A549 (cell line): Measurements from ENCODE around the gene YWHAB. TPM values are rescaled to one million over a fixed set of nuclear protein-coding genes. Genes with fewer than 3 reads are reported as not detected.

Experiments
- ATAC-seq, 2 experiments: fragments of 200-7000 bp in 1 of 2; fragments of >200 bp in 1 of 2; cut with Nextera tagmentation in 1 of 2; cut with Tn5 transposase in 1 of 2; 3 replicates each; pipeline versions ENCODE4 v1.8.0 to v1.9.1; 2018 to 2020; ENCODE audit warnings: mild to moderate bottlenecking in 1 of 2, moderate library complexity in 1 of 2
- CTCF ChIA-PET: fragments of 300-600 bp; sonication (Branson Sonifier 250); formaldehyde crosslinking; extraction: SDS; loops from one replicate; lab custom pipeline; 2021; ENCODE audit warnings: antibody characterized with exemption, inconsistent platforms; lab: Yijun Ruan, JAX
- POLR2A ChIA-PET: fragments of 350-600 bp; formaldehyde crosslinking; extraction: SDS; loops from one replicate; lab custom pipeline; 2021; ENCODE audit warnings: antibody characterized with exemption, inconsistent platforms; lab: Yijun Ruan, JAX
- DNase-seq, 2 experiments: peaks; one replicate each; pipeline versions ENCODE4 v3.0.0 to v3.0.0-alpha.2; 2011 to 2016; ENCODE audit warnings: low read depth in 1 of 2, low spot score in 1 of 2
- FAIRE-seq: peaks from 2 replicates; lab custom pipeline; 2011; peaks lifted over from hg19 to GRCh38; lab: Jason Lieb, UNC
- H3K27ac ChIP-seq, 2 experiments: fragments of >200 bp; sonication (Bioruptor Twin); formaldehyde crosslinking; 3 replicates each; pipeline ENCODE4 v1.5.1; 2016 to 2017
- H3K4me1 ChIP-seq: fragments of >200 bp; sonication (Bioruptor Twin); formaldehyde crosslinking; 3 replicates; pipeline ENCODE4 v1.6.1; 2016
- H3K4me2 ChIP-seq: fragments of >200 bp; sonication (Bioruptor Twin); formaldehyde crosslinking; 3 replicates; pipeline ENCODE4 v1.6.1; 2016
- H3K4me3 ChIP-seq: fragments of >200 bp; sonication (Bioruptor Twin); formaldehyde crosslinking; 3 replicates; pipeline ENCODE4 v1.5.1; 2016
- H3K9me3 ChIP-seq: fragments of >200 bp; sonication (Bioruptor Twin); formaldehyde crosslinking; 3 replicates; pipeline ENCODE4 v1.6.1; 2016
- BHLHE40 ChIP-seq: IDR thresholded peaks from 2 replicates; pipeline ENCODE4 v1.6.1; 2012; ENCODE audit warnings: low read depth, low read length, inconsistent platforms
- CEBPB ChIP-seq, 2 experiments: fragments of >200 bp in 1 of 2; sonication (Bioruptor Twin) in 1 of 2; formaldehyde crosslinking in 1 of 2; IDR thresholded peaks; 2 replicates each; pipeline ENCODE4 v1.6.1; 2012 to 2016
- CHD2 ChIP-seq: fragments of 150-350 bp; IDR thresholded peaks from 2 replicates; pipeline ENCODE4 v1.6.1; 2014; ENCODE audit warnings: low read length; ENCODE audit not compliant: partially characterized antibody
- EP300 ChIP-seq, 2 experiments: fragments of >200 bp; sonication (Bioruptor Twin); formaldehyde crosslinking; IDR thresholded peaks; 2 replicates in 1 of 2; 3 replicates in 1 of 2; pipeline ENCODE4 v1.6.1; 2016 to 2017
- ESRRA ChIP-seq: fragments of 150-350 bp; IDR thresholded peaks from 2 replicates; pipeline ENCODE4 v1.6.1; 2014; ENCODE audit warnings: mild to moderate bottlenecking, low read length, borderline replicate concordance
- FOSB ChIP-seq: fragments of 250-450 bp; sonication (Bioruptor Pico); IDR thresholded peaks from 2 replicates; pipeline ENCODE4 v1.5.0; 2020; ENCODE audit warnings: mild to moderate bottlenecking, moderate library complexity
- FOSL2 ChIP-seq, 2 experiments: fragments of 450-650 bp in 1 of 2; fragments of >200 bp in 1 of 2; sonication (Bioruptor Twin) in 1 of 2; formaldehyde crosslinking; IDR thresholded peaks; 2 replicates each; pipeline versions ENCODE4 v1.5.0 to v1.6.1; 2016 to 2020; ENCODE audit warnings: mild to moderate bottlenecking in 1 of 2, moderate library complexity in 1 of 2
- FOXS1 ChIP-seq: fragments of 250-450 bp; sonication (Bioruptor Pico); IDR thresholded peaks from 2 replicates; pipeline ENCODE4 v1.5.0; 2020; ENCODE audit warnings: mild to moderate bottlenecking, moderate library complexity
- HEYL ChIP-seq: fragments of 250-450 bp; sonication (Bioruptor Pico); IDR thresholded peaks from 2 replicates; pipeline ENCODE4 v1.8.0; 2021; ENCODE audit warnings: mild to moderate bottlenecking, moderate library complexity
- HOXA7 ChIP-seq: fragments of 250-450 bp; sonication (Bioruptor Pico); IDR thresholded peaks from 2 replicates; pipeline ENCODE4 v1.5.0; 2020; ENCODE audit warnings: mild to moderate bottlenecking, moderate library complexity
- HOXB13 ChIP-seq: fragments of 250-450 bp; sonication (Bioruptor Pico); IDR thresholded peaks from 2 replicates; pipeline ENCODE4 v1.5.0; 2020; ENCODE audit warnings: low read depth, mild to moderate bottlenecking, moderate library complexity
- HOXB5 ChIP-seq: fragments of 250-450 bp; sonication (Bioruptor Pico); IDR thresholded peaks from 2 replicates; pipeline ENCODE4 v1.5.0; 2020; ENCODE audit warnings: mild to moderate bottlenecking, moderate library complexity
- MAFK ChIP-seq: fragments of 450-650 bp; IDR thresholded peaks from 2 replicates; pipeline ENCODE4 v1.6.1; 2014; ENCODE audit not compliant: partially characterized antibody
- PHF8 ChIP-seq: fragments of 200-600 bp; sonication (generic); IDR thresholded peaks from 2 replicates; pipeline ENCODE4 v1.6.1; 2016; ENCODE audit warnings: low read depth, mild to moderate bottlenecking, antibody characterized with exemption, moderate library complexity, borderline replicate concordance
- POLR2A ChIP-seq: IDR thresholded peaks from 2 replicates; pipeline ENCODE4 v1.6.1; 2012; ENCODE audit warnings: mild to moderate bottlenecking, low read length
- RCOR1 ChIP-seq: fragments of 150-350 bp; IDR thresholded peaks from 2 replicates; pipeline ENCODE4 v1.6.1; 2014; ENCODE audit warnings: antibody characterized with exemption, low read length, low read depth
- SMC3 ChIP-seq: fragments of >200 bp; sonication (Bioruptor Twin); formaldehyde crosslinking; IDR thresholded peaks from 3 replicates; pipeline ENCODE4 v1.6.1; 2018; ENCODE audit warnings: inconsistent platforms
- ZFP36 ChIP-seq: fragments of 450-650 bp; IDR thresholded peaks from 2 replicates; pipeline ENCODE4 v1.6.1; 2014; ENCODE audit warnings: borderline replicate concordance; ENCODE audit not compliant: partially characterized antibody
- ZNF302 ChIP-seq: fragments of 250-450 bp; sonication (Bioruptor Pico); IDR thresholded peaks from 2 replicates; pipeline ENCODE4 v1.9.0; 2021; ENCODE audit warnings: inconsistent platforms, mild to moderate bottlenecking, moderate library complexity
- WGBS: methylation state at CpG from one replicate; pipeline ENCODE4 v1.1.6; 2017; ENCODE audit errors: missing lambda C conversion rate; 5-methylcytosine and 5-hydroxymethylcytosine counted together
- polyA plus RNA-seq, 4 experiments: library from polyadenylated mRNA; depleted of rRNA in 3 of 4; stranded (reverse); fragments of >200 nt; fragmentation: RNase III in 1 of 4; extraction: RNeasy Plus Mini Kit Qiagen cat#74134 plus additional on column Dnase treatment in 1 of 4; gene quantifications; 2 replicates in 3 of 4; 3 replicates in 1 of 4; pipeline ENCODE4 v1.2.3, GENCODE V29; 2011 to 2017
- TF ChIP-seq, protein P1 (sequence below): fragments of 450-650 bp; IDR thresholded peaks from 2 replicates; pipeline ENCODE4 v1.6.1; 2014; ENCODE audit warnings: antibody characterized with exemption
- TF ChIP-seq, protein P2 (sequence below): fragments of 250-450 bp; sonication (Bioruptor Pico); IDR thresholded peaks from 2 replicates; pipeline ENCODE4 v1.5.0; 2021; ENCODE audit warnings: mild to moderate bottlenecking, moderate library complexity, borderline replicate concordance

YWHAB gene
- polyA plus RNA-seq, 2 of the 4 experiments (the other 2 are of a cell fraction): 163 to 205 TPM

DNA sequence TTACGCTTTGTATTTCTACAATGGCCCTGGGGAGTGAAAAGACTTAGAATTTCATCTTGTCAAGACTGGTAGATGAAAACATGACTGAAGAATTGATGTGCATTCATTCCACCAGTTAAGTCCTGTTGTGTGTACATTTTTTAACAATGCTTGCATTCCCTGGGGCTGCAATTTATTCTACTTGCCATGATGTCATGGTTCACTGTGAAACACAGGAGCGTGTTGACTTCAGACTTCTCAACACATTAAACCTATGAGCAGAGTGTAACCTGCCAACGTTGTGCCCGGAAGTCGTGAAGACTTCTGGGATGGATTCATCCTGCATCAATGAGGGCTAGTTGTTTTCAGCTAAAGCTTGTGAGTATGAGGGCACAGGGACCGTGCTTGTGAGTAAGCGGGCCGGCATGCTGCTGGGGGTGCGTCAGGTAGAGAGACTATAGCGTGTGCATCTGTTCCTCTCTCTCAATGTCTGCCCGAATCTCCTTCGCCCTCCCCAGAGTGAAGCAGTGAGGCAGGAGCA lies 48.8 kb upstream of the YWHAB start:
- WGBS: 50% methylated on average over 12 of the region's 12 CpGs
- H3K4me3 ChIP-seq: no peak overlapping the region
- H3K27ac ChIP-seq: no peak overlapping the region
- ATAC-seq (no peak), DNase-seq (no peak), FAIRE-seq (no peak)
- ChIA-PET CTCF (interaction anchor here (0.7 to 2.4 kb wide), 6 partner anchors 10 to 152 kb away, joined by 3 to 10 read pairs (median 4); no protein-coding TSS in a partner anchor), POLR2A (no interaction called here)
- peaks cover 17% of the 10 kb centered on the region for H3K9me3 ChIP-seq
- no peak overlapping the region for H3K4me2 ChIP-seq
- TF ChIP-seq FOSB (CRISPR knock-in tag) (no peak), CEBPB (IDR thresholded peaks at IDR 0.05) (no peak), HOXA7 (CRISPR knock-in tag) (no peak), ZFP36 (no peak), HOXB13 (no peak), FOXS1 (CRISPR knock-in tag) (no peak)
- H3K4me1 ChIP-seq: no peaks in the 10 kb centered on the region

DNA sequence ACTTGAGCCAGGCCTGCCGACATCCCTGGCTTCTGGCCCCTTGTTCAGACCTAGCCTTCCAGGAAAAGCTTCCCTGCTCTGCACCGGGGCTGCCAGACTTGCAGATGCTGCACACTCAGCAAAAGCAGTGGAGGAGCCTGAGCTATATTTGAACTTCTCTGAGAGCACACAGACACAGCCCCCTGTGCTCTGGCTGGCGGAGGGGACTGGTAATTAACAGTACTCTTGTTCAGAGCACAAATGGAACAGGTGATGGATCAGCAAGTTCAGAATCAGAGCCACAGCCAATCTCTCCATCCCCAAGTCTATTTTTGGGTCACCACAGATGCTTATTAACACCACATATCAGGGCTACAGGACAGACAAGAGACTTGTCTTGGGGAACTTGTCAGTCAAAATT lies 47.6 kb upstream of the YWHAB start:
- 24% methylated on average over 3 of the region's 3 CpGs for WGBS
- CTCF ChIA-PET: interaction anchor here (1.4 to 2.4 kb wide), 2 partner anchors 24 to 91 kb away, joined by 5 to 10 read pairs; no protein-coding TSS in a partner anchor
- H3K27ac ChIP-seq: no peak overlapping the region
- no peak overlapping the region for H3K4me3 ChIP-seq
- TF ChIP-seq POLR2A (no peak), MAFK (peak; percentile 48)
- TF ChIP-seq, all 56 proteins: peak for 1
- DNase-seq (no peak), ATAC-seq (no peak), FAIRE-seq (no peak)
- POLR2A ChIA-PET: no interaction called here
- Histone ChIP-seq H3K4me1 (no peaks in the 10 kb centered on the region), H3K9me3 (peaks cover 17% of the 10 kb centered on the region), H3K4me2 (no peak overlapping the region)

DNA sequence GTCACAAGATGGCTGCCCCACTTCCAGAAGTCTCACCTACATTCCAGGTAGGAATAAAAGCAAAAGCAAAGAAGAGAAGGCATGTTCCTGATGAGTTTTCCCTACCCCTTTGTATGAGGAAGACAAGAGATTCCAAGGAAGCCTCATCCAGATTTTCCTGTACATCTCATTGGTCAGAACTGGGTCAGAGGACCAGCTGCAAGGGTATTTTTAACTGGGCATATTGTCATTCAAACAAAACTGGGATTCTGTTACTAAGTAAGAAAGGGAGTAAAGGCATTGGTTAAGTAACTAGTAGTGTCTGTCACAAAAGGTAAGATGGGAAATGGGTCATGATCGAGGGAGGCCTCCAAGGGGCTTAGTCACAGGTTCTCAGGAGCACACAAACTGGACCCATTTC lies 47.0 kb upstream of the YWHAB start:
- POLR2A ChIA-PET: no interaction called here
- TF ChIP-seq HOXB5 (CRISPR knock-in tag): no peak
- no peak for TF ChIP-seq ZFP36
- no peak for TF ChIP-seq ESRRA
- no peak for TF ChIP-seq CHD2
- no peak for TF ChIP-seq RCOR1
- TF ChIP-seq HOXA7 (CRISPR knock-in tag): no peak
- TF ChIP-seq EP300 (IDR thresholded peaks at IDR 0.05): no peak
- TF ChIP-seq, protein P1, sequence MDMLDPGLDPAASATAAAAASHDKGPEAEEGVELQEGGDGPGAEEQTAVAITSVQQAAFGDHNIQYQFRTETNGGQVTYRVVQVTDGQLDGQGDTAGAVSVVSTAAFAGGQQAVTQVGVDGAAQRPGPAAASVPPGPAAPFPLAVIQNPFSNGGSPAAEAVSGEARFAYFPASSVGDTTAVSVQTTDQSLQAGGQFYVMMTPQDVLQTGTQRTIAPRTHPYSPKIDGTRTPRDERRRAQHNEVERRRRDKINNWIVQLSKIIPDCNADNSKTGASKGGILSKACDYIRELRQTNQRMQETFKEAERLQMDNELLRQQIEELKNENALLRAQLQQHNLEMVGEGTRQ: no peak
- TF ChIP-seq, protein P2, sequence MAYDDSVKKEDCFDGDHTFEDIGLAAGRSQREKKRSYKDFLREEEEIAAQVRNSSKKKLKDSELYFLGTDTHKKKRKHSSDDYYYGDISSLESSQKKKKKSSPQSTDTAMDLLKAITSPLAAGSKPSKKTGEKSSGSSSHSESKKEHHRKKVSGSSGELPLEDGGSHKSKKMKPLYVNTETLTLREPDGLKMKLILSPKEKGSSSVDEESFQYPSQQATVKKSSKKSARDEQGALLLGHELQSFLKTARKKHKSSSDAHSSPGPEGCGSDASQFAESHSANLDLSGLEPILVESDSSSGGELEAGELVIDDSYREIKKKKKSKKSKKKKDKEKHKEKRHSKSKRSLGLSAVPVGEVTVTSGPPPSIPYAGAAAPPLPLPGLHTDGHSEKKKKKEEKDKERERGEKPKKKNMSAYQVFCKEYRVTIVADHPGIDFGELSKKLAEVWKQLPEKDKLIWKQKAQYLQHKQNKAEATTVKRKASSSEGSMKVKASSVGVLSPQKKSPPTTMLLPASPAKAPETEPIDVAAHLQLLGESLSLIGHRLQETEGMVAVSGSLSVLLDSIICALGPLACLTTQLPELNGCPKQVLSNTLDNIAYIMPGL (CRISPR knock-in tag): no peak
- TF ChIP-seq FOSL2 (IDR thresholded peaks at IDR 0.05): no peak
- TF ChIP-seq FOSL2 (CRISPR knock-in tag; IDR thresholded peaks at IDR 0.05): no peak
- TF ChIP-seq HEYL (CRISPR knock-in tag): no peak
- TF ChIP-seq PHF8: no peak
- TF ChIP-seq ZNF302 (CRISPR knock-in tag): no peak
- no peak for TF ChIP-seq BHLHE40
- no peak for TF ChIP-seq SMC3
- TF ChIP-seq, all 56 proteins: peak for 0
- H3K9me3 ChIP-seq: peaks cover 17% of the 10 kb centered on the region
- H3K27ac ChIP-seq: no peak overlapping the region
- FAIRE-seq (no peak), ATAC-seq (no peak), DNase-seq (no peak)
- CTCF ChIA-PET: no interaction called here
- H3K4me2 ChIP-seq: no peak overlapping the region
- no peaks in the 10 kb centered on the region for H3K4me1 ChIP-seq
- WGBS: 26% methylated on average over 1 of the region's 1 CpG
- no peak overlapping the region for H3K4me3 ChIP-seq
